CD4-positive, alpha-beta T cell (primary cell): ENCODE results near the gene PSMD5. TPM values are rescaled to one million over a fixed set of nuclear protein-coding genes. Genes with fewer than 3 reads are reported as not detected.

Source experiments
- ATAC-seq: fragments of 200-7000 bp; cut with Tn5 transposase; one replicate; pipeline ENCODE4 v1.10.0; 2022; ENCODE audit warnings: mild to moderate bottlenecking; ENCODE audit not compliant: poor library complexity
- CTCF ChIA-PET: fragments of 350-600 bp; sonication (Branson Sonifier 250); formaldehyde crosslinking; loops from one replicate; lab custom pipeline; 2021; ENCODE audit warnings: antibody characterized with exemption, inconsistent platforms; lab: Charles Lee
- POLR2A ChIA-PET: fragments of 350-600 bp; sonication (Branson Sonifier 250); formaldehyde crosslinking; loops from one replicate; lab custom pipeline; 2021; ENCODE audit warnings: antibody characterized with exemption, inconsistent platforms; lab: Charles Lee
- DNase-seq, 14 experiments: peaks; one replicate each; pipeline ENCODE4 v3.0.0-alpha.2; 2013 to 2020; ENCODE audit warnings: mixed read lengths in 2 of 14
- H3K27ac ChIP-seq, 2 donors: one replicate each; pipeline versions ENCODE4 v1.5.1 to v1.7.0; 2013; ENCODE audit warnings: low read length in 2 of 2, low read depth in 1 of 2, mild to moderate bottlenecking in 1 of 2
- H3K27me3 ChIP-seq, 2 experiments: 1 replicate in 1 of 2; 2 replicates in 1 of 2; pipeline versions ENCODE4 v1.6.1 to v1.7.0; 2013; ENCODE audit warnings: low read length in 2 of 2, control low read depth in 1 of 2, mild to moderate bottlenecking in 1 of 2, moderate library complexity in 1 of 2; ENCODE audit not compliant: insufficient read depth in 2 of 2, control insufficient read depth in 1 of 2
- H3K36me3 ChIP-seq: one replicate; pipeline ENCODE4 v1.6.1; 2013; ENCODE audit warnings: low read length, control low read depth; ENCODE audit not compliant: insufficient read depth
- H3K4me1 ChIP-seq: one replicate; pipeline ENCODE4 v1.6.1; 2013; ENCODE audit warnings: low read length, control low read depth; ENCODE audit not compliant: insufficient read depth
- H3K4me3 ChIP-seq: one replicate; pipeline ENCODE4 v1.5.1; 2013; ENCODE audit warnings: mild to moderate bottlenecking, low read length, moderate library complexity
- H3K9me3 ChIP-seq, 2 experiments: 1 replicate in 1 of 2; 2 replicates in 1 of 2; pipeline versions ENCODE4 v1.6.1 to v1.7.0; 2013; ENCODE audit warnings: low read length in 2 of 2, mild to moderate bottlenecking in 2 of 2, control low read depth in 1 of 2, moderate library complexity in 1 of 2; ENCODE audit not compliant: control insufficient read depth in 1 of 2, insufficient read depth in 1 of 2
- H3K27ac Mint-ChIP-seq: one replicate; pipeline ENCODE4 v1.8.0; 2020; ENCODE audit warnings: mixed read lengths
- H3K27me3 Mint-ChIP-seq: one replicate; pipeline ENCODE4 v1.8.0; 2021; ENCODE audit warnings: mixed read lengths
- H3K36me3 Mint-ChIP-seq: one replicate; pipeline ENCODE4 v1.8.0; 2021; ENCODE audit warnings: low read depth, mixed read lengths
- H3K4me1 Mint-ChIP-seq: one replicate; pipeline ENCODE4 v1.8.0; 2021; ENCODE audit warnings: low read depth, mixed read lengths
- H3K4me3 Mint-ChIP-seq: one replicate; pipeline ENCODE4 v1.8.0; 2020; ENCODE audit warnings: mild to moderate bottlenecking, mixed read lengths
- H3K9me3 Mint-ChIP-seq: one replicate; pipeline ENCODE4 v1.8.0; 2020; ENCODE audit warnings: mixed read lengths
- CTCF ChIP-seq: fragments of 200-600 bp; IDR thresholded peaks from one replicate; pipeline ENCODE4 v1.8.0; 2022; ENCODE audit warnings: antibody characterized with exemption, mild to moderate bottlenecking
- intact Hi-C, 2 experiments: fragments of 100-400 bp; cut with DNase I in 1 of 2; cut with micrococcal nuclease in 1 of 2; formaldehyde crosslinking; loops; one replicate each; pipeline versions ENCODE4 v1.15.1 to v1.9.0; 2023 to 2025; cut with DNase I, micrococcal nuclease
- total RNA-seq, 174 experiments: library from RNA in 2 of 174; stranded (reverse) in 2 of 174; gene quantifications; one replicate each; pipeline ENCODE4 v1.2.3 and lab custom pipeline; 2021 to 2026

The PSMD5 gene
- total RNA-seq, 2 experiments from 2014 or later, result 35.4 to 44.3 TPM

GRCh38 chr9:120864719-120865118, 22.0 kb upstream of the PSMD5 start:
- Histone ChIP-seq H3K9me3 (no peaks in the 10 kb centered on the region), H3K4me1 (peaks cover 16% of the 10 kb centered on the region), H3K27ac (no peak overlapping the region), H3K27me3 (no peaks in the 10 kb centered on the region), H3K4me3 (no peak overlapping the region), H3K36me3 (peaks cover 80% of the 10 kb centered on the region)
- Mint-ChIP-seq H3K27ac (no peak overlapping the region), H3K4me1 (peaks cover 11% of the 10 kb centered on the region), H3K4me3 (no peak overlapping the region), H3K27me3 (no peaks in the 10 kb centered on the region), H3K9me3 (no peaks in the 10 kb centered on the region), H3K36me3 (peaks cover 74% of the 10 kb centered on the region)
- intact Hi-C loops, result loop anchor here in 1 of 2 experiments (5.0 kb wide), 2 partner anchors 193 to 208 kb away; partner anchors contain the start of gene CNTRL
- CTCF ChIA-PET, result no interaction called here
- ATAC-seq, result no peak
- DNase-seq, result no peak
- TF ChIP-seq CTCF, result no peak
- POLR2A ChIA-PET, result no interaction called here

- no peak overlapping the region for H3K27ac Mint-ChIP-seq
- Histone ChIP-seq H3K9me3 (no peaks in the 10 kb centered on the region), H3K36me3 (peaks cover 87% of the 10 kb centered on the region), H3K27ac (no peak overlapping the region), H3K4me3 (no peak overlapping the region), H3K27me3 (no peaks in the 10 kb centered on the region), H3K4me1 (peaks cover 8% of the 10 kb centered on the region)
- H3K9me3 Mint-ChIP-seq, result no peaks in the 10 kb centered on the region
- intact Hi-C loops, result no loop called here
- no peak overlapping the region for H3K4me3 Mint-ChIP-seq
- TF ChIP-seq CTCF, result no peak
- H3K27me3 Mint-ChIP-seq, result no peaks in the 10 kb centered on the region
- peaks cover 77% of the 10 kb centered on the region for H3K36me3 Mint-ChIP-seq
- ATAC-seq (no peak), DNase-seq (no peak)
- H3K4me1 Mint-ChIP-seq, result peaks cover 6% of the 10 kb centered on the region
- CTCF ChIA-PET, result interaction anchor here (1.1 kb wide), 1 partner anchor 173 kb away, joined by 3 read pairs; no protein-coding TSS in a partner anchor
- POLR2A ChIA-PET, result interaction anchor here (0.7 kb wide), 1 partner anchor 15 kb away, joined by 4 read pairs; no protein-coding TSS in a partner anchor
Measured at GRCh38 chr9:120863833-120864232, 21.1 kb upstream of the PSMD5 start.

- H3K4me3 Mint-ChIP-seq, result no peak overlapping the region
- H3K27ac Mint-ChIP-seq, result no peak overlapping the region
- DNase-seq (no peak), ATAC-seq (no peak)
- no peak for TF ChIP-seq CTCF
- Histone ChIP-seq H3K4me3 (no peak overlapping the region), H3K4me1 (no peaks in the 10 kb centered on the region), H3K27me3 (no peaks in the 10 kb centered on the region), H3K36me3 (peaks cover 99% of the 10 kb centered on the region), H3K9me3 (no peaks in the 10 kb centered on the region), H3K27ac (no peak overlapping the region)
- CTCF ChIA-PET, result interaction anchor here (1.1 kb wide), 1 partner anchor 174 kb away, joined by 3 read pairs; no protein-coding TSS in a partner anchor
- intact Hi-C loops, result no loop called here
- H3K4me1 Mint-ChIP-seq, result no peaks in the 10 kb centered on the region
- POLR2A ChIA-PET, result no interaction called here
- no peaks in the 10 kb centered on the region for H3K27me3 Mint-ChIP-seq
- no peaks in the 10 kb centered on the region for H3K9me3 Mint-ChIP-seq
- H3K36me3 Mint-ChIP-seq, result peaks cover 84% of the 10 kb centered on the region
Measured at GRCh38 chr9:120862452-120862851, 19.7 kb upstream of the PSMD5 start.
